RWPE1 (cell line): Measurements from ENCODE around the gene SPATA31D3.

ENCODE experiments used
- CTCF ChIA-PET: fragments of 350-600 bp; sonication (Branson Sonifier 250); formaldehyde crosslinking; extraction: SDS; loops from one replicate; lab custom pipeline; 2021; lab: Yijun Ruan, JAX
- POLR2A ChIA-PET: fragments of 400-600 bp; formaldehyde crosslinking; extraction: SDS; loops from one replicate; lab custom pipeline; 2020; ENCODE audit warnings: antibody characterized with exemption; ENCODE audit not compliant: low non-redundant PET; lab: Yijun Ruan, JAX
- DNase-seq: peaks from one replicate; pipeline ENCODE4 v3.0.0; 2012; ENCODE audit warnings: low spot score
- H3K27ac ChIP-seq: fragments of 450-650 bp; 2 replicates; pipeline ENCODE4 v1.5.1; 2017
- CTCF ChIP-seq: fragments of 450-650 bp; conservative IDR thresholded peaks from 2 replicates; pipeline ENCODE4 v1.5.1; 2017; ENCODE audit warnings: low read depth, mild to moderate bottlenecking

The SPATA31D3 gene

GRCh38 chr9:81955625-81956024, 12.3 kb downstream of the SPATA31D3 start:
- ChIA-PET CTCF (no interaction called here), POLR2A (no interaction called here)
- no peak for DNase-seq
- no peak overlapping the region for H3K27ac ChIP-seq
- no peak for TF ChIP-seq CTCF

GRCh38 chr9:81964218-81965171, 21.2 kb downstream of the SPATA31D3 start:
- no peak for TF ChIP-seq CTCF

GRCh38 chr9:81968026-81968425, 24.7 kb downstream of the SPATA31D3 start:
- POLR2A ChIA-PET = no interaction called here
- CTCF ChIA-PET = no interaction called here
- no peak for TF ChIP-seq CTCF
- no peak overlapping the region for H3K27ac ChIP-seq
- DNase-seq = no peak

More at GRCh38 chr9:81964218-81965171, 21.2 kb downstream of the SPATA31D3 start:
- ChIA-PET CTCF (interaction anchor here (0.6 kb wide), 2 partner anchors 860 to 1234 kb away, joined by 3 to 6 read pairs; no protein-coding TSS in a partner anchor), POLR2A (no interaction called here)
- no peak overlapping the region for H3K27ac ChIP-seq
- DNase-seq = no peak

GRCh38 chr9:81969971-81970370, 26.7 kb downstream of the SPATA31D3 start:
- no peak for TF ChIP-seq CTCF
- no peak overlapping the region for H3K27ac ChIP-seq
- ChIA-PET CTCF (interaction anchor here (0.6 to 0.7 kb wide), 4 partner anchors 233 to 539 kb away, joined by 3 to 8 read pairs (median 4); no protein-coding TSS in a partner anchor), POLR2A (no interaction called here)
- DNase-seq = peak; percentile 33

GRCh38 chr9:81971727-81972126, 28.4 kb downstream of the SPATA31D3 start:
- POLR2A ChIA-PET = no interaction called here
- no peak for DNase-seq
- H3K27ac ChIP-seq = no peak overlapping the region
- no peak for TF ChIP-seq CTCF
- CTCF ChIA-PET = no interaction called here

- TF ChIP-seq CTCF = no peak
- no peak for DNase-seq
- H3K27ac ChIP-seq = no peak overlapping the region
- POLR2A ChIA-PET = no interaction called here
- CTCF ChIA-PET = no interaction called here
These were observed 31.5 kb downstream of the SPATA31D3 start for GRCh38 chr9:81974764-81975163.
